ENCODE data around the gene ADSS1.

The ADSS1 gene

DNA sequence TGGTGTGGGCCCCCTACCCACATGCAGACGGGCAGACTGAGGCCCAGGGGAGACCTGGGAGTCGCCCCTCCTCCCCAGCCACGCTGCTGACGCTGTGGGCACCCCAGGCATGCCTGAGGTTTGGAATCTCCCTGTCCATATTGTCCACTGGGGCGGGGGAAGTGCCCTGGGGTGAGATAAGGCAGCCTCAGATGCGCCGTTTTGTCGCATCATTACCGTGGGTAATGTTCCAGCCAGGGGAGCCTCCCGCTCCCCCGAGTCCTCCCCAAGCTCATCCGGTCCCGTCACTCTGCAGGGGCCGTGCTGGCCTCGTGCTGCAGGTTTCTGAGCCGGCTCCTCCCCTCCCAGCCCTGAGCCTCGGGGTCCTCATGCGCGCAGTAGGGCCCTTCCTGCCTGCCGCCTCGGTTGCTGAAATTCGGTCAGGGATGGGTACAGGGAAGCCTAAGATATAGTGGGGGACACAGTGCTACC lies 23.2 kb upstream of the ADSS1 start:
- no peak overlapping the region for H4K91ac ChIP-seq (ENCODE audit: low read length)
- no peak overlapping the region for H2BK120ac ChIP-seq (ENCODE audit: low read depth, low read length)
- H3K23ac ChIP-seq (ENCODE audit: low read length in 2 of 2): no peak overlapping the region
- peaks cover 64% of the 10 kb centered on the region for H3K4me1 ChIP-seq (ENCODE audit: control insufficient read depth, insufficient read depth, low read depth, low read length)
- peaks cover 35% of the 10 kb centered on the region for H3K79me1 ChIP-seq (replicated peaks; ENCODE audit: low read length, poor library complexity, severe bottlenecking)
- no peak overlapping the region for H2BK12ac ChIP-seq (ENCODE audit: low read length in 2 of 2)
- no peak overlapping the region for H3K14ac ChIP-seq (ENCODE audit: low read length in 2 of 2)
- H3K36me3 ChIP-seq (ENCODE audit: control insufficient read depth in 1 of 2, insufficient read depth in 2 of 2, low read depth in 1 of 2, low read length in 2 of 2): peaks cover 59 to 86% of the 10 kb centered on the region in 2 experiments
- no peak for DNase-seq
- no peak overlapping the region for H3K4me2 ChIP-seq (ENCODE audit: low read length, poor library complexity, severe bottlenecking)
- H3K9ac ChIP-seq (ENCODE audit: low read length): no peak overlapping the region
- H3K4ac ChIP-seq (ENCODE audit: low read depth in 1 of 2, low read length in 2 of 2): no peak overlapping the region
- H2AFZ ChIP-seq (ENCODE audit: low read depth, low read length): no peak overlapping the region
- WGBS: 86% methylated on average over 22 of the region's 22 CpGs
- H2BK15ac ChIP-seq (ENCODE audit: low read depth, poor library complexity, severe bottlenecking): no peak overlapping the region
- no peaks in the 10 kb centered on the region for H3K9me3 ChIP-seq (ENCODE audit: control insufficient read depth, low read length)
- no peaks in the 10 kb centered on the region for H3K27me3 ChIP-seq (ENCODE audit: control insufficient read depth in 1 of 2, insufficient read depth in 1 of 2, low read length in 2 of 2)
- no peak overlapping the region for H3K27ac ChIP-seq (ENCODE audit: low read length, poor library complexity, severe bottlenecking)
- no peak overlapping the region for H2BK5ac ChIP-seq (ENCODE audit: low read depth, low read length, poor library complexity, severe bottlenecking)
- no peak overlapping the region for H2AK5ac ChIP-seq (ENCODE audit: low read length, severe bottlenecking)
- no peak overlapping the region for H3K18ac ChIP-seq (ENCODE audit: low read depth in 1 of 2, low read length in 2 of 2)
- H3K4me3 ChIP-seq (ENCODE audit: insufficient read depth in 1 of 2, low read depth in 1 of 2, low read length in 2 of 2): no peak overlapping the region
- H4K8ac ChIP-seq (ENCODE audit: low read length): peak overlapping the region; percentile 59

DNA sequence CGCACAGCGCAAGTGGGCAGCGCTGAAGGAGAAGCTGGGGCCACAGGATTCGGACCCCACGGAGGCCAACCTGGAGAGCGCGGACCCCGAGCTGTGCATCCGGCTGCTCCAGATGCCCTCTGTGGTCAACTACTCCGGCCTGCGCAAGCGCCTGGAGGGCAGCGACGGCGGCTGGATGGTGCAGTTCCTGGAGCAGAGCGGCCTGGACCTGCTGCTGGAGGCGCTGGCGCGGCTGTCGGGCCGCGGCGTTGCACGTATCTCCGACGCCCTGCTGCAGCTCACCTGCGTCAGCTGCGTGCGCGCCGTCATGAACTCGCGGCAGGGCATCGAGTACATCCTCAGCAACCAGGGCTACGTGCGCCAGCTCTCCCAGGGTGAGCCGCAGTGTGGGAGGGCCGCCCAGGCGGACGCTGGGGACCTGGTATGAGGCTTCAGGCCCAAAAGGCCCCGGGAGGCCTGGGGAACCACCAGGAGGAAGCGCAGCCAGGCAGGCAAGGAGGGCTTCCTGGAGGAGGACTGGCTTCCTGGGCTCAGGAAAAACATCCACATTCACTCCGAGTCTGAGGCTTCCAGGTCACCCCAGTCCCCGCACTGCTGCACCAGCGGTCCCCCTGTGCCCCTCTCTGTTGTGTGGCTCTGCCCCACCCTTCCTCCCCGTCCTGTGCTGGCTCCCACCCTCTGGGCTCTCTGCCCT lies 22.5 kb upstream of the ADSS1 start:
- H2BK15ac ChIP-seq (ENCODE audit: low read depth, poor library complexity, severe bottlenecking): no peak overlapping the region
- H3K4me2 ChIP-seq (ENCODE audit: low read length, poor library complexity, severe bottlenecking): no peak overlapping the region
- H2BK5ac ChIP-seq (ENCODE audit: low read depth, low read length, poor library complexity, severe bottlenecking): no peak overlapping the region
- no peak overlapping the region for H3K27ac ChIP-seq (ENCODE audit: low read length, poor library complexity, severe bottlenecking)
- H3K18ac ChIP-seq (ENCODE audit: low read depth in 1 of 2, low read length in 2 of 2): no peak overlapping the region
- H3K79me1 ChIP-seq (replicated peaks; ENCODE audit: low read length, poor library complexity, severe bottlenecking): peaks cover 41% of the 10 kb centered on the region
- H3K4me1 ChIP-seq (ENCODE audit: control insufficient read depth, insufficient read depth, low read depth, low read length): peaks cover 64% of the 10 kb centered on the region
- H3K4ac ChIP-seq (ENCODE audit: low read depth in 1 of 2, low read length in 2 of 2): no peak overlapping the region
- no peak overlapping the region for H3K9ac ChIP-seq (ENCODE audit: low read length)
- H4K91ac ChIP-seq (ENCODE audit: low read length): peak overlapping the region; percentile 16
- H2BK12ac ChIP-seq (ENCODE audit: low read length in 2 of 2): no peak overlapping the region
- H3K36me3 ChIP-seq (ENCODE audit: control insufficient read depth in 1 of 2, insufficient read depth in 2 of 2, low read depth in 1 of 2, low read length in 2 of 2): peaks cover 59 to 86% of the 10 kb centered on the region in 2 experiments
- no peak overlapping the region for H3K4me3 ChIP-seq (ENCODE audit: insufficient read depth in 1 of 2, low read depth in 1 of 2, low read length in 2 of 2)
- no peak overlapping the region for H2AFZ ChIP-seq (ENCODE audit: low read depth, low read length)
- H3K14ac ChIP-seq (ENCODE audit: low read length in 2 of 2): no peak overlapping the region
- no peak overlapping the region for H2AK5ac ChIP-seq (ENCODE audit: low read length, severe bottlenecking)
- no peaks in the 10 kb centered on the region for H3K27me3 ChIP-seq (ENCODE audit: control insufficient read depth in 1 of 2, insufficient read depth in 1 of 2, low read length in 2 of 2)
- no peak overlapping the region for H4K8ac ChIP-seq (ENCODE audit: low read length)
- 95% methylated on average over 46 of the region's 46 CpGs for WGBS
- no peaks in the 10 kb centered on the region for H3K9me3 ChIP-seq (ENCODE audit: control insufficient read depth, low read length)
- no peak overlapping the region for H2BK120ac ChIP-seq (ENCODE audit: low read depth, low read length)
- DNase-seq: no peak
- no peak overlapping the region for H3K23ac ChIP-seq (ENCODE audit: low read length in 2 of 2)

DNA sequence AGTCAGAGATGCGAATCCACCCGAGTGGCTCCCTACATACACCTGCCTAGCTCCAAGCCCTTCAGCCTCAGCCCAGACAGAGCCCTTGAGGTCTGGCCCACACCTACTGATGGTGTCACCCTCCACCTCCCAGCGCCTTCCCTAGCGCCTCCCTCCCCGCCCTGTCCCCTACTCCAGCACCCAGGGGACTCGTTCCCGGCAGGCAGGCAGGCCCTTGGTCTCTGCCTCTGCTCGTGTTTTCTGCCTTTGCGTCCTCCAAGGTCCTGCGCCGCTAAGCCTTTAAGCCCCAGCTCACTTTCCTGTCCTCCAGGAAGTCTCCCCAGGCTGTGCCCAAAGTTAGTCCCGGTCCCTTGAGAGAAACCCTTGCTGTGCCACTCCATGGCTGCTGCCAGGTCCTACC lies 21.9 kb upstream of the ADSS1 start:
- H3K23ac ChIP-seq (ENCODE audit: low read length in 2 of 2): no peak overlapping the region
- no peak overlapping the region for H2BK12ac ChIP-seq (ENCODE audit: low read length in 2 of 2)
- no peak overlapping the region for H3K18ac ChIP-seq (ENCODE audit: low read depth in 1 of 2, low read length in 2 of 2)
- no peaks in the 10 kb centered on the region for H3K9me3 ChIP-seq (ENCODE audit: control insufficient read depth, low read length)
- no peak overlapping the region for H2BK15ac ChIP-seq (ENCODE audit: low read depth, poor library complexity, severe bottlenecking)
- no peak overlapping the region for H3K9ac ChIP-seq (ENCODE audit: low read length)
- H4K8ac ChIP-seq (ENCODE audit: low read length): no peak overlapping the region
- no peak overlapping the region for H2AK5ac ChIP-seq (ENCODE audit: low read length, severe bottlenecking)
- H3K4me2 ChIP-seq (ENCODE audit: low read length, poor library complexity, severe bottlenecking): no peak overlapping the region
- peaks cover 41% of the 10 kb centered on the region for H3K79me1 ChIP-seq (replicated peaks; ENCODE audit: low read length, poor library complexity, severe bottlenecking)
- H3K4ac ChIP-seq (ENCODE audit: low read depth in 1 of 2, low read length in 2 of 2): no peak overlapping the region
- no peak overlapping the region for H2BK5ac ChIP-seq (ENCODE audit: low read depth, low read length, poor library complexity, severe bottlenecking)
- H3K27ac ChIP-seq (ENCODE audit: low read length, poor library complexity, severe bottlenecking): no peak overlapping the region
- H3K27me3 ChIP-seq (ENCODE audit: control insufficient read depth in 1 of 2, insufficient read depth in 1 of 2, low read length in 2 of 2): no peaks in the 10 kb centered on the region
- no peak overlapping the region for H2BK120ac ChIP-seq (ENCODE audit: low read depth, low read length)
- H3K4me3 ChIP-seq (ENCODE audit: insufficient read depth in 1 of 2, low read depth in 1 of 2, low read length in 2 of 2): no peak overlapping the region
- peaks cover 64% of the 10 kb centered on the region for H3K4me1 ChIP-seq (ENCODE audit: control insufficient read depth, insufficient read depth, low read depth, low read length)
- WGBS: 95% methylated on average over 12 of the region's 12 CpGs
- H2AFZ ChIP-seq (ENCODE audit: low read depth, low read length): no peak overlapping the region
- H3K14ac ChIP-seq (ENCODE audit: low read length in 2 of 2): no peak overlapping the region
- H3K36me3 ChIP-seq (ENCODE audit: control insufficient read depth in 1 of 2, insufficient read depth in 2 of 2, low read depth in 1 of 2, low read length in 2 of 2): peaks cover 57 to 84% of the 10 kb centered on the region in 2 experiments
- no peak overlapping the region for H4K91ac ChIP-seq (ENCODE audit: low read length)
- no peak for DNase-seq

DNA sequence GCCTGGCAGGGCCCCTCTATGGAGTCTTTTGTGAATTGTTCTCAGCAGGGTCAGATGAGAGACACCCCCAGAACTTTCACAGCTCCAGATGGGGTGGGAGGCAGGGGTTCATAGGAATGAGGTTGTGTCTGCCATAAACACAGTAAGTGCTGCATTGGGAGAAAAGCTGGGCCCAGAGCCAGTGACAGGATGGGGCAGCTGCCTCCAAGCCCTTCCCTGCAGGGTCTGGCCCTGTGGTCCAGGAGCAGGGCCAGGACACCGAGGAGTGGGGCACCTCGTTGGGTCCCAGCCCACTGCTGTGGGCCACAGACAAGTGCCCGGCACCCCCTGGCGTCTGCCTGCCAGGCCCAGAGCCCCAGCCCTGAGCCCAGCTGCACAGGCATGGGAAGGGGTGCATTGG lies 21.4 kb upstream of the ADSS1 start:
- Histone ChIP-seq H3K79me1 (replicated peaks; ENCODE audit: low read length, poor library complexity, severe bottlenecking) (peaks cover 38% of the 10 kb centered on the region), H3K27ac (ENCODE audit: low read length, poor library complexity, severe bottlenecking) (no peak overlapping the region), H2BK5ac (ENCODE audit: low read depth, low read length, poor library complexity, severe bottlenecking) (no peak overlapping the region), H2BK15ac (ENCODE audit: low read depth, poor library complexity, severe bottlenecking) (no peak overlapping the region), H3K4me3 (ENCODE audit: insufficient read depth in 1 of 2, low read depth in 1 of 2, low read length in 2 of 2) (no peak overlapping the region), H4K8ac (ENCODE audit: low read length) (no peak overlapping the region), H3K23ac (ENCODE audit: low read length in 2 of 2) (no peak overlapping the region), H3K18ac (ENCODE audit: low read depth in 1 of 2, low read length in 2 of 2) (no peak overlapping the region), H3K9ac (ENCODE audit: low read length) (no peak overlapping the region), H3K4ac (ENCODE audit: low read depth in 1 of 2, low read length in 2 of 2) (no peak overlapping the region), H2AK5ac (ENCODE audit: low read length, severe bottlenecking) (no peak overlapping the region), H3K4me1 (ENCODE audit: control insufficient read depth, insufficient read depth, low read depth, low read length) (peaks cover 62% of the 10 kb centered on the region), H2BK12ac (ENCODE audit: low read length in 2 of 2) (no peak overlapping the region), H3K14ac (ENCODE audit: low read length in 2 of 2) (no peak overlapping the region), H3K9me3 (ENCODE audit: control insufficient read depth, low read length) (no peaks in the 10 kb centered on the region), H3K4me2 (ENCODE audit: low read length, poor library complexity, severe bottlenecking) (no peak overlapping the region), H2BK120ac (ENCODE audit: low read depth, low read length) (no peak overlapping the region), H3K27me3 (ENCODE audit: control insufficient read depth in 1 of 2, insufficient read depth in 1 of 2, low read length in 2 of 2) (no peaks in the 10 kb centered on the region), H3K36me3 (ENCODE audit: control insufficient read depth in 1 of 2, insufficient read depth in 2 of 2, low read depth in 1 of 2, low read length in 2 of 2) (peaks cover 55 to 80% of the 10 kb centered on the region in 2 experiments), H4K91ac (ENCODE audit: low read length) (no peak overlapping the region), H2AFZ (ENCODE audit: low read depth, low read length) (no peak overlapping the region)
- WGBS: 99% methylated on average over 4 of the region's 4 CpGs
- DNase-seq: no peak

All from mesenchymal stem cell (in vitro differentiated cells and primary cell).